Measurements from ENCODE around the gene PFDN6. TPM values are rescaled to one million over a fixed set of nuclear protein-coding genes. Genes with fewer than 3 reads are reported as not detected.

PFDN6 gene
- total and polyA plus RNA-seq, 2 of the 13 experiments (the other 11 are each of a cell fraction or from before 2014, with no cell fraction given), result 75.5 to 87.0 TPM

GRCh38 chr6:33299237-33299944 lies 10.0 kb downstream of the PFDN6 start (continued):
- TF ChIP-seq, protein P1, sequence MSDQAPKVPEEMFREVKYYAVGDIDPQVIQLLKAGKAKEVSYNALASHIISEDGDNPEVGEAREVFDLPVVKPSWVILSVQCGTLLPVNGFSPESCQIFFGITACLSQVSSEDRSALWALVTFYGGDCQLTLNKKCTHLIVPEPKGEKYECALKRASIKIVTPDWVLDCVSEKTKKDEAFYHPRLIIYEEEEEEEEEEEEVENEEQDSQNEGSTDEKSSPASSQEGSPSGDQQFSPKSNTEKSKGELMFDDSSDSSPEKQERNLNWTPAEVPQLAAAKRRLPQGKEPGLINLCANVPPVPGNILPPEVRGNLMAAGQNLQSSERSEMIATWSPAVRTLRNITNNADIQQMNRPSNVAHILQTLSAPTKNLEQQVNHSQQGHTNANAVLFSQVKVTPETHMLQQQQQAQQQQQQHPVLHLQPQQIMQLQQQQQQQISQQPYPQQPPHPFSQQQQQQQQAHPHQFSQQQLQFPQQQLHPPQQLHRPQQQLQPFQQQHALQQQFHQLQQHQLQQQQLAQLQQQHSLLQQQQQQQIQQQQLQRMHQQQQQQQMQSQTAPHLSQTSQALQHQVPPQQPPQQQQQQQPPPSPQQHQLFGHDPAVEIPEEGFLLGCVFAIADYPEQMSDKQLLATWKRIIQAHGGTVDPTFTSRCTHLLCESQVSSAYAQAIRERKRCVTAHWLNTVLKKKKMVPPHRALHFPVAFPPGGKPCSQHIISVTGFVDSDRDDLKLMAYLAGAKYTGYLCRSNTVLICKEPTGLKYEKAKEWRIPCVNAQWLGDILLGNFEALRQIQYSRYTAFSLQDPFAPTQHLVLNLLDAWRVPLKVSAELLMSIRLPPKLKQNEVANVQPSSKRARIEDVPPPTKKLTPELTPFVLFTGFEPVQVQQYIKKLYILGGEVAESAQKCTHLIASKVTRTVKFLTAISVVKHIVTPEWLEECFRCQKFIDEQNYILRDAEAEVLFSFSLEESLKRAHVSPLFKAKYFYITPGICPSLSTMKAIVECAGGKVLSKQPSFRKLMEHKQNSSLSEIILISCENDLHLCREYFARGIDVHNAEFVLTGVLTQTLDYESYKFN (CRISPR knock-in tag; conservative IDR thresholded peaks at IDR 0.05), result peak; percentile 64
- TF ChIP-seq ZNF777 (CRISPR knock-in tag; IDR thresholded peaks at IDR 0.05) (peak; percentile 98), ZNF33B (CRISPR knock-in tag; IDR thresholded peaks at IDR 0.05) (no peak; the same call in 1 of the 2 replicates), ZNF296 (CRISPR knock-in tag; conservative IDR thresholded peaks at IDR 0.05) (0 out of 2 replicates have a peak, but pooled peaks have one; percentile 47), GMEB2 (CRISPR knock-in tag; IDR thresholded peaks at IDR 0.05; ENCODE audit: low read depth) (0 out of 2 replicates have a peak, but pooled peaks have one; percentile 27), BCL6 (CRISPR knock-in tag; IDR thresholded peaks at IDR 0.05) (peak; percentile 56; the same call in 1 of the 2 replicates), ZBTB37 (CRISPR knock-in tag; IDR thresholded peaks at IDR 0.05) (peak; percentile 60; the same call in 1 of the 2 replicates), ZNF281 (CRISPR knock-in tag; IDR thresholded peaks at IDR 0.05; ENCODE audit: borderline replicate concordance) (peak; percentile 46; the same call in 1 of the 2 replicates), ZBTB10 (CRISPR knock-in tag; IDR thresholded peaks at IDR 0.05; ENCODE audit: borderline replicate concordance) (0 out of 2 replicates have a peak, but pooled peaks have one; percentile 45), ZNF24 (IDR thresholded peaks at IDR 0.05) (no peak), ZUFSP (CRISPR knock-in tag; IDR thresholded peaks at IDR 0.05; ENCODE audit: borderline replicate concordance) (no peak)
